ENCODE results near the gene ADCY2. TPM values are rescaled to one million over a fixed set of nuclear protein-coding genes. Genes with fewer than 3 reads are reported as not detected.

The ADCY2 gene
- total RNA-seq, 1 experiment from 2014 or later: not detected

DNA sequence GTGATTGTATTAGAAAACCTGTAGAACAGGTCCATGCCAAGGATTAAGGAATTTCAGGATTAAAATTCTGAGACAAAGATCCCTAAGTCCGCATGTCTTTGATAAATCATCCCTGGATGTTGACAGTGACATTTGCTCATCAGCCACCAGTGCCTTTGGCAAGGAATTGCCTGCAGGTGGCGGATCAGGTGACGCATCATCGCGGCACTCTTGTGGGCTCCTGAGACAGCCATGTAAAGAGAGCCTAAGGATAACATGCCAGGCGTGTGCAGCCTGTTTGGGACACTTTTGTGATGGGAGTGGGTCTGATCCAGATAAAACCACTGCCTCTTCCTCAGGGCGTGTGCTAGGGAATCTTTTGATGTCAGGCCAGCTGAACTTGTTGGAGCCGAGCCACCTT is 40.6 kb downstream of the ADCY2 start:
- Histone ChIP-seq H3K27me3 (replicated peaks; ENCODE audit: control insufficient read depth, insufficient read depth, low read length) (no peaks in the 10 kb centered on the region), H3K9me3 (no peaks in the 10 kb centered on the region), H3K4me1 (no peaks in the 10 kb centered on the region), H3K4me3 (ENCODE audit: low read depth, low read length) (no peak overlapping the region), H3K36me3 (ENCODE audit: control insufficient read depth, insufficient read depth, low read length) (no peaks in the 10 kb centered on the region)
- no peaks in the 10 kb centered on the region for H3K4me1 Mint-ChIP-seq (ENCODE audit: low read depth, unreplicated experiment)
- H3K27me3 Mint-ChIP-seq (ENCODE audit: insufficient read depth, unreplicated experiment): peaks cover 11% of the 10 kb centered on the region
- H3K4me3 Mint-ChIP-seq (ENCODE audit: unreplicated experiment): no peak overlapping the region
- DNase-seq: peak; percentile 14 to 45
- no peaks in the 10 kb centered on the region for H3K36me3 Mint-ChIP-seq (ENCODE audit: insufficient read depth, unreplicated experiment)
- intact Hi-C loops (cut with micrococcal nuclease; ENCODE audit: unreplicated experiment): no loop called here
- no peak overlapping the region for H3K27ac Mint-ChIP-seq (ENCODE audit: unreplicated experiment)
- ChIA-PET POLR2A (no interaction called here), CTCF (no interaction called here)
- TF ChIP-seq, protein P1, sequence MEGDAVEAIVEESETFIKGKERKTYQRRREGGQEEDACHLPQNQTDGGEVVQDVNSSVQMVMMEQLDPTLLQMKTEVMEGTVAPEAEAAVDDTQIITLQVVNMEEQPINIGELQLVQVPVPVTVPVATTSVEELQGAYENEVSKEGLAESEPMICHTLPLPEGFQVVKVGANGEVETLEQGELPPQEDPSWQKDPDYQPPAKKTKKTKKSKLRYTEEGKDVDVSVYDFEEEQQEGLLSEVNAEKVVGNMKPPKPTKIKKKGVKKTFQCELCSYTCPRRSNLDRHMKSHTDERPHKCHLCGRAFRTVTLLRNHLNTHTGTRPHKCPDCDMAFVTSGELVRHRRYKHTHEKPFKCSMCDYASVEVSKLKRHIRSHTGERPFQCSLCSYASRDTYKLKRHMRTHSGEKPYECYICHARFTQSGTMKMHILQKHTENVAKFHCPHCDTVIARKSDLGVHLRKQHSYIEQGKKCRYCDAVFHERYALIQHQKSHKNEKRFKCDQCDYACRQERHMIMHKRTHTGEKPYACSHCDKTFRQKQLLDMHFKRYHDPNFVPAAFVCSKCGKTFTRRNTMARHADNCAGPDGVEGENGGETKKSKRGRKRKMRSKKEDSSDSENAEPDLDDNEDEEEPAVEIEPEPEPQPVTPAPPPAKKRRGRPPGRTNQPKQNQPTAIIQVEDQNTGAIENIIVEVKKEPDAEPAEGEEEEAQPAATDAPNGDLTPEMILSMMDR (IDR thresholded peaks at IDR 0.05; ENCODE audit: insufficient read depth in 1 of 2, low read depth in 1 of 2, low read length in 1 of 2, severe bottlenecking in 1 of 2, unreplicated experiment in 1 of 2): no peak
- H3K9me3 Mint-ChIP-seq (ENCODE audit: unreplicated experiment): peaks cover 10% of the 10 kb centered on the region
- no TSS peak for BruUV-seq (replicated peaks)

DNA sequence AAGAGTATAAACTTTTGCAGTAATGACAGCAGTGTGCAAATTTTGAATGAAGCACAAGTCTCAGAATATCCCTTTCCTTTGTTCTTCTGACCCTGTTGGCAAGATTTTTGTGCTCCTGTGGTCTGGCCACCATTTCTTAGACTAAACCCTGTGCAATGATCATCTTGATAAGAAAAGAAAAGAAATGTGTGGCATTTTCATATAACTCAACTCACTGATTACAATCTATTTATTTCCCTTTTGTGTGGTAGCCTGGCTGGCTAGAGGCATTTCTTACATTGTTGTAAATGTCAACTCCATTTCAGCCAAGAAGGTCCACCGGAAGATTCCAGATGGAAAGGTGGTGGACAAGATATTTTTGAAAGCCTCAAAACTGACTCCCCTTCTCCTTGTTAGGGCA is 41.9 kb downstream of the ADCY2 start:
- Mint-ChIP-seq H3K4me1 (ENCODE audit: low read depth, unreplicated experiment) (no peaks in the 10 kb centered on the region), H3K4me3 (ENCODE audit: unreplicated experiment) (no peak overlapping the region), H3K27me3 (ENCODE audit: insufficient read depth, unreplicated experiment) (peaks cover 9% of the 10 kb centered on the region), H3K36me3 (ENCODE audit: insufficient read depth, unreplicated experiment) (no peaks in the 10 kb centered on the region), H3K27ac (ENCODE audit: unreplicated experiment) (peak overlapping the region; percentile 65), H3K9me3 (ENCODE audit: unreplicated experiment) (peaks cover 10% of the 10 kb centered on the region)
- Histone ChIP-seq H3K4me1 (no peaks in the 10 kb centered on the region), H3K9me3 (no peaks in the 10 kb centered on the region), H3K27me3 (replicated peaks; ENCODE audit: control insufficient read depth, insufficient read depth, low read length) (no peaks in the 10 kb centered on the region), H3K4me3 (ENCODE audit: low read depth, low read length) (no peak overlapping the region), H3K36me3 (ENCODE audit: control insufficient read depth, insufficient read depth, low read length) (no peaks in the 10 kb centered on the region)
- no peak for DNase-seq
- BruUV-seq (replicated peaks): no TSS peak
- intact Hi-C loops (cut with micrococcal nuclease; ENCODE audit: unreplicated experiment): no loop called here
- TF ChIP-seq, protein P1 (IDR thresholded peaks at IDR 0.05; ENCODE audit: insufficient read depth in 1 of 2, low read depth in 1 of 2, low read length in 1 of 2, severe bottlenecking in 1 of 2, unreplicated experiment in 1 of 2): no peak
- CTCF ChIA-PET: no interaction called here
- POLR2A ChIA-PET: no interaction called here

DNA sequence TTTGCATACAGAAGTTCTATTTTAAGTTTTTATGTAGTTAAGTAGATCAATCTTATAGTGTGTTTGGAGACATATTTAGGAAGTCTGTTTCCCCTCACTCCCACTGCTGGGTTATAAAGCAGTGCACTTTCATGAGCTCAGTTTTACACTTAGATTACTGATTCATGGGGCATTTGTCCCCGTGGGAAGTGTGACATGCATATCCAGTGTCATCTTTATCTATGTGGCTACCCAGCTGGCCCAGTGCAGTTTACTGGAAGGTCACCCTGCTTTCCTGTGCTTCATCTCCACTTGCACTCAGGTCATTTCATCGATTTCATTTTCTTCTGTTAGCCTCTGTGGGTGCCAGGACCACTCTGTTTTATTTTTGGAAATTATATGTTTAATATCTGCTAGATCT is 49.1 kb downstream of the ADCY2 start:
- ChIA-PET POLR2A (no interaction called here), CTCF (no interaction called here)
- no peaks in the 10 kb centered on the region for H3K4me1 ChIP-seq
- Mint-ChIP-seq H3K4me3 (ENCODE audit: unreplicated experiment) (no peak overlapping the region), H3K4me1 (ENCODE audit: low read depth, unreplicated experiment) (no peaks in the 10 kb centered on the region), H3K27ac (ENCODE audit: unreplicated experiment) (no peak overlapping the region), H3K9me3 (ENCODE audit: unreplicated experiment) (peaks cover under 1% of the 10 kb centered on the region), H3K36me3 (ENCODE audit: insufficient read depth, unreplicated experiment) (no peaks in the 10 kb centered on the region), H3K27me3 (ENCODE audit: insufficient read depth, unreplicated experiment) (peaks cover 6% of the 10 kb centered on the region)
- no peak overlapping the region for H3K4me3 ChIP-seq (ENCODE audit: low read depth, low read length)
- no peaks in the 10 kb centered on the region for H3K36me3 ChIP-seq (ENCODE audit: control insufficient read depth, insufficient read depth, low read length)
- TF ChIP-seq, protein P1 (IDR thresholded peaks at IDR 0.05; ENCODE audit: insufficient read depth in 1 of 2, low read depth in 1 of 2, low read length in 1 of 2, severe bottlenecking in 1 of 2, unreplicated experiment in 1 of 2): no peak
- intact Hi-C loops (cut with micrococcal nuclease; ENCODE audit: unreplicated experiment): no loop called here
- H3K9me3 ChIP-seq: no peaks in the 10 kb centered on the region
- H3K27me3 ChIP-seq (replicated peaks; ENCODE audit: control insufficient read depth, insufficient read depth, low read length): no peaks in the 10 kb centered on the region
- no peak for DNase-seq
- BruUV-seq (replicated peaks): no TSS peak

Measured in Caco-2 (cell line).